Stimulated activated CD8-positive, alpha-beta memory T cell treated with anti-CD3 and anti-CD28 coated beads, Interleukin-15, amount 100 ng/mL, for 1 hour (primary cell): ENCODE data around the gene GALNT17.
"Not testable (repeated sequence)": the region's sequence is repeated elsewhere in the genome, so short reads cannot be mapped to it uniquely, and the experiment has no call there.

ENCODE experiments used
- DNase-seq: peaks from one replicate; pipeline ENCODE4 v3.0.0-alpha.2; 2020; ENCODE audit warnings: low read depth

Gene GALNT17

DNA sequence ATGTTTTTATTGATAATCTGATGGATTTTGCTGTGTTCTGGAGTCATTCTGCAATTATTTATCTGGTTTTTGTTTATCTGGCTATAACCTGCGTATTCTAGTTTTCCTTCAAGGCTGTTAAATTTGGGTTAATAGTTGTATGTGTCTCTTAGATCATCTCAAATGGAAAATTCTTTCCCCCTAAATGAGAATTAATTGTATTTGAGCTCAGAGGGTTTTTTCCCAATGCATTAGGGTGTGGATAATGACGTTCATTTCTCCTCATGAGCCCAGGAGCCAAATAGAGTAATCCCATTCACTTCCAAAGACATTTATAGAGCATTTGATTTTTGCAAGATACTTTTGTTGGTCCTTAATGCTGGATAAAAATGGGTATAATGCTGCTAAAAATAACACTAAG is 564.6 kb downstream of the GALNT17 start:
- no peak for DNase-seq

DNA sequence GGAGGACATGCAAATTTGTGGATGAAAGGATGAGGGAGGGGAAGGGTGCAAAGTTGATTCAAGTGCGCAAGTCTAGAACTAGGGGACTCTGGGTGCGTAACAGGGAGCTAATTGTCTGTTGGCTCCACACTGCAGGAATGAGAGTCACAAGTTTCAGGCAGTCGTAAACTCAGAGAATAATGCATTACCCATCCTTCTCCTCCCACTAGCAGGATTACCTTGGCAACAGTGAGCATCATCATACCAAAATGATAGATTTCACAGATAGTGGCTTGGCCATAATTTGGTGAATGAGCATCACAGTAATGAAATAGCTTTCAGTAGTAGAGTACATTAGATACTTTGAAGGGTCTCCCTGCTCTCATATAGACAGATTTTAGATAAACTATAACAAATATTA is 565.5 kb downstream of the GALNT17 start:
- no peak for DNase-seq

DNA sequence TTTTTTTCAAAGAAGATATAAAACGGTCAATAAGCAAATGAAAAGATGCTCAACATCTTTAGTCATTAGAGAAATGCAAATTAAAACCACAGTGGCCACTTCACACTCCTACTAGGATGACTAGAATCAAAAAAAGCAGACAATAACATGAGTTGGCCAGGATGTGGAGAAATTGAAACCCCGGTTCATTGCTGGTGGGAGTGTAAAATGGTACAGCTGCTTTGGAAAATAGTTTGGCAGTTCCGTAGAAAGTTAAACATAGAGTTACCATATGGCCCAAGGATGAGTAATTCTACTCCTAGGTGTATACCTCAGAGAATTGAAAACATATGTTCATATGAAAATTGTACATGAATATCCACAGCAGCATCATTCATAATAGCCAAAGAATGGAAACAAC is 573.3 kb downstream of the GALNT17 start:
- DNase-seq: no peak

DNA sequence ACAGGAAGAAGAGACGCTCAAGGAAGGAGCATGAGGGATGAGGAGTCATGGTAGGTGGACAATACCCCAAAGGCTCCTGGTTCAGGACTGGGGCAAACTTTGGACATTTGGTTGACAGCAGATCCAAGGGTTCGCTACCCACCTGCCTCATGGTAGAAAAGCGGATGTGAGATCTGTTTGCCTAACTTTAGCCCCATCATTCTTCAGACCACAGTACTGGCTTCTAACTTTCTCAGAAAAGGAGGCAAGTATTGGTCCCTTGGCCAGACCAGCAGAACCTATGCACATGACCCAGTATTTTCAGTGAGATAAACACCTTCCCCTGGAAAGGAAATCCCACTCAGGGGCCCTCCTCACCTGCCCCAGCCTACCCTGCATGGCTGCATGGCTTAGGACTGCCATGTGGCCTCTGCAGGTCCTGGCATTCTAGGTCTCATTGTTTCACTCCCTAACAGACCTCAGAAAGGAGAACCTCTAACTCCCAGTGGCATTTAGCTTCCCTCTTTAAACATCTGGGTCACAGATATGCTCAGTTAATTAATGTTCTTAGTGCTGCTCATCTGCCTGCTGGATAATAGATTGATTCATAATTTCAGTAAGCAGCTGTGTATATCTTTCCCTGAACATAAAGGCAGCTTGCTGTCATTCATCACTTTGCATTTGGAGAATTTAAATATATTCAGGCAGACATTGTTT is 574.1 kb downstream of the GALNT17 start:
- DNase-seq: no peak

DNA sequence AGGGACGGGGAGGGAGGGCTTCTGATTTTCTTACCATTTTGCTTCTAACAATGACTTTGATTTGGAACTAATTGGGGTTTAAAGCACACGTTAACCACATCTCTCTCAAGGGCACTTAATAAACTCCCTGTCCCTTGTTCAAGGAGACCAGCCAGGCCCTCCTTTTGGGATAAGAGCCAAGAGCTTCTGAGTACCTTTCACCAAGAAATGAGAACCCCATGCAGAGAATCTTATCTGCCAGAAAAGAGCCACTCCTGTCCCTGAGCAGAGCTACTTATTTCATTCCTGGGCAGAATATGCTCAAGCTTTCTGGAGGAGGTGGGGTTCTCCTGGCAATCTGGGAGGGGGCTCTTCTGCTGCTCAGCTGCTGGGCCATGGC is 574.6 kb downstream of the GALNT17 start:
- no peak for DNase-seq

DNA sequence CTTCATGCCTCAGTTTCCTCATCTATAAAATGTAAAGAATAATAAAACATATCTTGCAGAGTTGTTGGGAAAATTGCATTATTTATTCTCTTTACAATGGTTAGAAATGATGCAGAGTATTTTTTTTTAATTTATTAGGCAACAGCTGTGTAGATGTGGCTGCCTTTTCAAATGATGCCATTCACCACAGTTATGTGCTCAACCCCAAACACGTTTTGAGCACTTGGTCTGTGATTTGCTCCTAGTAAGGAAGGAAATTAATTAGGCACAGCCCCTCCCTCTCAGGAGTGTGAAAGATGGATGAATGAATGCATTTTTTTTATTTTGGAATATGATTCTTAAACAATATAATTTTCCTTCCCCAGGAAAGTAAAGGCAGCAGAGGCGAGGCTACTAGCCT is 575.1 kb downstream of the GALNT17 start:
- DNase-seq: no peak

DNA sequence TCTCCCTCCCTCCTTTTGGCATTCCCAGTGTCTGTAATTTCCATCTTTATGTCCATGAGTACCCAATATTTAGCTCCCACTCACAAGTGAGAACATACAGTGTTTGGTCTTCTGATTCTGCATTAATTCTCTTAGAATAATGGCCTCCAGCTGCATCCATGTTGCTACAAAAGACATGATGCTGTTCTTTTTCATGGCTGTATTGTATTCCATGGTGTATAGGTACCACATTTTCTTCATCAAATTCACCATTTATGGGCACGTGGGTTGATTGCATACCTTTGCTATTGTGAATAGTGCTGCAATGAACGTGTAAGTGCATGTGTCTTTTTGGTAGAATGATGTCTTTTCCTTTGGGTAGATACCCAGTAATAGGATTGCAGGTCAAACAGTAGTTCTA is 576.8 kb downstream of the GALNT17 start:
- DNase-seq: no peak

DNA sequence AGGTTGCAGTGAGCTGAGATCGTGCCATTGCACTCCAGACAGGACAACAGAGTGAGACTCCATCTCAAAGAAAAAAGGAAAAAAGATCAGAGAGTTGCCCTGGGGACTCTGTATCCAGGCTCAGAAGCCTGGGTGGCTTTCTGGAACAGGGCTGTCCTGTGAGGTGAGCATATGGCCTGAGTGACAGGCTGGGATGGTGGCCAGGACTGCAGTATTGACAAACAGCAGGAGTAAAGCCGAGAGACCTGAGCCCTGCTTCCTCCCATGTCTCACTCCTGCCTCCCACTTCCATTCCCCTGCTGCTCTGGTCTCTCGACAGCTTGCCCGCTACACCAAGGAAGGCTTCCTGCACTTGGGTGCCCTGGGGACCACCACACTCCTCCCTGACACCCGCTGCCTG is 578.5 kb downstream of the GALNT17 start:
- no peak for DNase-seq

DNA sequence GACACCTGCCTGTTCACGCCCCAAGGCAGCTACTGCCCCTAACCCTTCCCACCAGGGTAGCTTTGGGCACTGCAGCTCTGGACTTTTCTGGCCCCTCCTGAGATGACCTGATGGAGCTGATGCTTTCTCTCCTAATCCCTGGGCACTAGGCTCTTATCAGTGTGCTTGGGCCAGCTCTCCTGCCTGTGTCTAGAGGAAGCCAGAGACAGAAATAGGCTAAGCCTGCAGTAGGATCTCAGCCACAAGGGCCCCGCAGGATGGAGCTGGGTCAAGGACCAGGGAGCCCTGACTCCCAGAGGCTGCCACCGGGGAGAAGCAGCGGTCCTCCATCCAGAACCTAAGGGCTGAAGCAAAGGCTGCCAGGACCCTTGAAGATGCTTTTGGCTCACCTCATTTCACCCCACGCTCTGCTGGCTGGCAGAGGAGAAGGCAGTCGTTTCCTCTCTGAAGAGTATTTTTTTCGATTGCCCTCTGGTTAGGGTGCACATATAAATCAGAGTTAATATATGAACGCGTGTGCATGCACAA is 580.8 kb downstream of the GALNT17 start:
- DNase-seq: no peak

DNA sequence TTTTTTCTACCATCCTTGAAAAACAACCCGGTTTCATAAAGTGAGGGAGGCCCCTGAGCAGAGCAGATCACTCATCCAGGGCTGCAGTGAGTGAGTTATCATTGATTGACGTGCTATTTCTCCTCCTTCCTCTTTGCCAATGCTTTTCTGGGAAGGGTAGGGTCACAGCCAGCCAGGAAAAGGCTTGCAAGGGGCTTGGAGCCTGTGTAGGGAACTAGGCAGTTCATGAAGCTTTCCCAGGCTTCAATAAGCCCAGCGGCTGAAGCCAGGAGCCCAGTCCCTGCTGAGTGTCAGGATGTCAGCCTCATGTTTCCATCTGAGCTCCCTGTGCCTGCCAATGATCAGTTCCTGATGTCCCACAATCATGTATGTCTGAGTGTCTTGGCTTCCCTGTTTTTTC is 584.7 kb downstream of the GALNT17 start:
- no peak for DNase-seq

DNA sequence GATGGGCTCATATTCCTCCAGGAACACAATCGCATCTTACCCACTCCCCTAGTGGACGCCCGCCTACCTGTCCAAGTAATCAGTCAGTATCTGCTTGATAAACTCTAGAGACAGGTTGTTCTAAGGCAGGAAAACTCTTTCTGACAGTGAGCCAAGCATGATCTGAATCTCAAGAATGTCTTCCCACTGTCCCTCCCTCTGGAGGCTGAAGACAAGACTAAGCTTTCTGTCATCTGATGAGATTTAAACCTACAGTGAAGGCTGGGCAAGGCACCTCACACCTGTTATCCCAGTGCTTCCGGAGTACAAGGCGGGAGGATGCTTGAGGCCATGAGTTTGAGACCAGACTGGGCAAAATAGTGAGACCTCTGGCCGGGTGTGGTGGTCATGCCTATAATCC is 586.6 kb downstream of the GALNT17 start:
- no peak for DNase-seq

DNA sequence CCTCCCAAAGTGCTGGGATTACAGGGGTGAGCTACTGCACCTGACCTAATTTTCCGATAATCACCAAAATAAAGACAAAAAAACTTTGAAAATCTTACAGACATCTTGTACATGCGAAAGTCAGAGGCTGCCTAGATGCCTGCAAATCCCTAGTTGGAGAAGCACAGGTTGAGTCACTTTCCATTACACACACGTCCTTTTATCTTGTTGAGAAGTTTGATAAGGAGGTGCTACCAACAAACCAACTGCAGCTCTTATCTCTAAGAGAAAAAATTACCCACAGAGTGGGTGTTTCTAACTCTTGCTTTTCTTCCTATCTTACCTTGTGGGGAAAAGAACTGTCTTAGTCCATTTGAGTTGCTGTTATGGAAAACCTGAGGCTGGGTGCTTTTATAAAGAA is 589.8 kb downstream of the GALNT17 start:
- no peak for DNase-seq

DNA sequence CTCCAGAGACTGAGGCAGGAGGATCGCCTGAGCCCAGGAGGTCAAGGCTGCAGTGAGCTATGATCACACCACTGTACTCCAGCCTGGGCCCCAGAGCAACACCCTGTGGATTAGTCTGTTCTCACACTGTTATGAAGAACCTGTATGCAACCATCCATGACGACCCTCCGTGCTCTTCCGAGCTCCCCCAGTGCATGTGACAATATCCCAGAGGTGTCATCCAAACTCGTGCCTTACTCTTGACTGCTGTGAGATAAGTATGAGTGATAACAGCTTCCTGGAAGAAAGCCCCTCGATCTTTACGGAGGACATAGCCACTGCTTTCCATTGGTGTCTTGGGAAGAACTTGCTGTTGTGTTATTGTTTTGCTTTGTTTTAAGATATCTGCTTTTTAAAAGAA is 591.9 kb downstream of the GALNT17 start:
- DNase-seq: no peak

DNA sequence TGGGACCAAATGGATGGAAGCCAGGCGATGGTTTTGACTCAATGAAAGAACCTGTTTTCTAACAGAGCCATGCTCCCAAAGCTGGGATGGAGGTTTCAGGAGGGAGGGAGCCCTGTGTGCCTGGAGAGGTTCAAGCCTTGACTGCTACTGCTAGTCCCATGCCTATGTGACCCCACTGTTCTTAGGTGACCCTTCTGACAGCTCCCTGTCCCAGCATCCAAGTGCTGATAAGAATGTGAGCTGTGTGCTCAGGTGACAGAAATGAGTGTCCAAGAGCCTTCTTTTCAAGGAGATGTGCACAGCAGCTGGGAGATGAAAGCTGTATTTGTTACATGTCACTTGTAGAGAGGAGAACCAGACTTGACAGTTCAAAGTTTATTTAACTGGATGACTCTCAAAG is 595.4 kb downstream of the GALNT17 start:
- DNase-seq: no peak

DNA sequence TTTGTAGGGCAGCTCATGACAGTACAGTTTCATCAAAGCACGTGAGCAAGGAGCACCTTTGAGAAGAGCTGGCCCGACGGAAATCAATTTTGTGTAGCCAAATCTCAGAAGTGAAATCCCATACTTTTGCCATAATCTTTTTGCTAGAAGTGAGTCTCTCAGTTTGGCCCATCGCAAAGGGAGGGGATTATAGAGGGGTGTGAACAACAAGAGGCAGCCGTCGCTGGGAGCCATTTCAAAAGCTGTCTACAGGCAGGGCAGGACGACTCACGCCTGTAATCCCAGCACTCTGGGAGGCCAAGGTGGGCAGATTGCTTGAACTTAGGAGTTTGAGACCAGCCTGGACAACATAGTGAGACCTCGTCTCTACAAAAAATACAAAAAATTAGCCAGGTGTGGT is 599.8 kb downstream of the GALNT17 start:
- no peak for DNase-seq

DNA sequence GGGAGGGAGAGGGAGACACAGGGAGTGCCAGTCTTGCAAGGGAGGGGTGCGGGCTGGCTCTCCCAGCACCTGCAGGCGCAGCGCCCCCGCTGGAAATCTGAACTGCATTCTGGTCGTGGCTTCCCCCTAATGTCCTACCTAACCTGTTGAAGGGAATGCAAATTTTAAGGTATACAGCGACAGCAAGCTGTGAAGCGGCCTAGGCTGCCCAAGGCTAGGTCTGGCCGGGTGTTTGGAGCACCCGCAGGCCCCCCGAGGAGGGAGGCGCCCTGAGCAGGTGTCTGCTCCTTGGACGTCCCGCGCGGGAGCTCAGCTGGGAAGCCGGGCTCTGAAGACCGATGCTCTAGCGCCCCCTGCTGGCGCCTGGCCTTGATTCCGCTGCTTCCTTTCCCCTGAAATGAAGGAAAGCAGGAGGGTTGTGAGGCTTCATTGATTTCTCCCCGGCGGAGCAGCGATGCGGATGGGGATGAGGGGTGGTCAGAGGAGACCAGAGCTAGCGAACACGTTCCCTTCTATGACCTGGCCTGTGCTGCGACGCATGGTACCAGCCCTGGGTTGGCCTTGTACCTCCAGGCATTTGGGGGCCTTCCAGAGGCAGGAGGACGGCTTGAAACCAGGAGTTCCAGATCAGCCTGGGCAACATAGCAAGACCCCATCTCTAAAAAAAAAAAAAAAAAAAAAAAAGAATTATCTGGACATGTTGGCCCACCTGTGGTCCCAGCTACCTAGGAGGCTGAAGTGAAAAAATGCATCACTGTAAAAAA is 601.3 kb downstream of the GALNT17 start:
- DNase-seq: peak; percentile 14

DNA sequence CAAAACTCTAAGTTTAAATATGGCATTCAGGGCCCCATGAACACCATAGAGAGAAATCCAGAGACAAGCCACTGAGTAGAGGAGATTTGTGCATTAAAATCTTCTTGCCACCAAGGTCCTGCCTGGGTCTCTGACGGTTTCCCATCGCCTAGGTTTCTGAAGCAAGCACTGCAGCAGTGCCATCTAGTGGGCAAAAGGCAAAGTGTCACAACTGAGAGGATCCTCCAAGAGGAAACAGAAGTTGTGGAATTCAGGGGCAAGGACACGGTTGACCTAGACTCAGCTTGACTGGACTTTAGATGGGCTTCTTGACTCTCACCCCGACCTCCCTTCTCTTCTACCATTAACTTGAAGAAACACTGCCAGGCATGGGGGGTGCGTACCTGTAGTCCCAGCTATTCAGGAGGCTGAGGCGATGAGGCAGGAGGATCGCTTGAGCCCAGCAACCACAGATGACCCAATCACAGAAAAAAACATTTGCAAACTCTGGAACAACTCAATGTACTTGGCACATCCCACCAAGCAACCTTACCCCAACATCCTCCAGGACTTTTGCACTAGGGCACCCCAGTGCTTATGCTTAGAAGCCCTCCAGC is 604.1 kb downstream of the GALNT17 start:
- DNase-seq: peak; percentile 4

DNA sequence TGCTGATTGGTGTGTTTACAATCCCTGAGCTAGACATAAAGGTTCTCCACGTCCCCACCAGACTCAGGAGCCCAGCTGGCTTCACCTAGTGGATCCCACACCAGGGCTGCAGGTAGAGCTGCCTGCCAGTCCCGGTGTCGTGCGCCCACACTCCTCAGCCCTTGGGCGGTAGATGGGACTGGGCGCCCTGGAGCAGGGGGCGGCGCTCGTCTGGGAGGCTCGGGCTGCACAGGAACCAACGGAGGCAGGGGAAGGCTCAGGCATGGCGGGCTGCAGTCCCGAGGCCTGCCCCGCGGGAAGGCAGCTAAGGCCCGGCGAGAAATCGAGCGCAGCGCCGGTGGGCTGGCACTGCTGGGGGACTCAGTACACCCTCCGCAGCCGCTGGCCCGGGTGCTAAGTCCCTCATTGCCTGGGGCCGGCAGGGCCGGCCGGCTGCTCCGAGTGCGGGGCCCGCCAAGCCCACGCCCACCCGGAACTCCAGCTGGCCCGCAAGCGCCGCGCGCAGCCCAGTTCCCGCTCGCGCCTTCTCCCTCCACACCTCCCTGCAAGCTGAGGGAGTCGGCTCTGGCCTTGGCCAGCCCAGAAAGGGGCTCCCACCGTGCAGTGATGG is 606.1 kb downstream of the GALNT17 start:
- not testable (repeated sequence) for DNase-seq

DNA sequence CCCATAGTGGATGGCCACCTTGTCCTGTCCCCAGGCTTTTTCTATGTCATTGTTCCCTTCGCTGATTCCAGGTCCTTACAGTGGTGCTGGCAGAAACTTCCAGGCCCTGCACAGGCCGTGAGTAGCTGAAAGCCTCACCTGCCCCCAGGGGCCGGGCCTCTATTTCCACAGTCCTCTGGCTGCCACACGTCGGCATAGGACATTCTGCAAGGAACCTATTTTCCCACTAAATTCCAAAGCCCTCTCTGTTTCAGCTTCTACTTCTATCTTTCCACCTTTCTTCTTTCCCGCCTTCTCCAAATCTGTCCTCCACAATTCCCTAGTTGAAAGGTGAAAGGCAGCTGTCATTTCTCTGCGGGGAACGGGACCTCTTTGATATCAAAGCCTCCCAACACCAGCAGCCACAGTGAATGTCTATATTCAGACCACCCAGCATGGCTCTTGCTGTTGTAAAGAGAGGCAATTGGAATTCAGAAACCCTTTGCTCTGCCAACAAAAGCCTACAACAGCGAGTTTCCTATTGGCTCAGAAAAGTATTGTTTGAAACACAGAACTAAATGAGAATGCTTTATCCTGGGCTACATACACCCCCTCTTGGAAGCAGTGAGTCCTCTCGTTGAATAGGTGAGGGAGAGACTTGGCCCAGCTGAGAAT is 607.7 kb downstream of the GALNT17 start:
- DNase-seq: no peak

DNA sequence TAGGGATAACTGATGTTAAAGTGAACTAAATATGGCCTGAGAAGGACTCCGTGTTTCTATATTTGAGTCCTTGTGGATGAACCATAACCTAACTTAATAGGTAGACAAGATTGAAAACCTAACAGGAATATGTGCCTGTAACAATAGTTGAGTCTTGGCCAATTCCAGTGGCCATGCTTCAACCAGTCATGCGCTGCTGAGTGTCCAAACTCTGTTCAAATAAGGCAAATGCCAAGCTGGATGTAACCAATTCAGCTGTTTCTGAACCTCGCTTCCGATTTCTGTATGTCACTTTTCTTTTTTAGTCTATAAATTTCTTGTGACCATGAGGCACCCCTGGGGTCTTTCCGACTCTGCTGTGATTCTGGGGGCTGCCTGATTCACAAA is 608.2 kb downstream of the GALNT17 start:
- no peak for DNase-seq

DNA sequence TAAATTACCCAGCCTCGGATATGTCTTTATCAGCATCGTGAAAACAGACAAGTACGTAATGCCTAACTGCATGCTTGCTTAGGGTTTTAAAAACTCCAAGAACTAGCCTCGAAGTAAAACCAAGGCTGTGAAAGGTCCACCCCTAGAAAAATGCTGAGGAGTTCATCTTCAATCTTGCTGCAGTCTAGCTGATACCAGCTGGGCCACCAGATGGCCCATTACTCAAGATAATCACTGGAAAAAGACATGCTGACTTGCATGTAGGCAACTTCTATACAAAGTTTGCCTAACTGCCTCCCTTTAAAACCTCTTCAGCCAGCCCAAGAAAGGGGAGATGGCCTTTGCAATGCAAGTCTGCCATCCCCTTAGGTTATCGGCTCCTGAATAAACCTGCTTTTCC is 614.1 kb downstream of the GALNT17 start:
- no peak for DNase-seq

DNA sequence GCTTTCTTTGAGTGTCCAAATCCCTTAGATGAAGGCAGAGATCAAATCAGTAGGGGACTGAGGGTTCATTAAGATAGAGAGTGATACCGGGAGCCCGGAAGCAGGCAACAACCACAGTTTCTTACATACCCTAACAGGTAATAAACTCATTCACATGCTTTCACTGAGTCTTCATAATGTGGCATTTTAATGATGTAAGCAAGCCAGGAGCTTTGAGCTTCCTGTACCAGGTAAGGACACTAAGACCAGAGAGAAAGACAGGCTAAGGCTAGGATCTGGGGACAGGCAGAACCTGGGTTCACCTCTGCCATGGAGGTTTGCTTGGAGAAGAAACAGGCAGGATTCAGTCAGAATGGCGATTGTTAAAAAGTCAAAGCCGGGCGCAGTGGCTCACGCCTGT is 618.3 kb downstream of the GALNT17 start:
- no peak for DNase-seq
